Stomach (tissue), 4 donors: ENCODE measurements around the gene SPSB4.

Experiments used
- POLR2A ChIP-seq, 4 donors: fragments of 450-650 bp; IDR thresholded peaks; one replicate each; pipeline ENCODE4 v1.6.1; 2016; ENCODE audit warnings: antibody characterized with exemption in 4 of 4, control low read depth in 2 of 4, mild to moderate bottlenecking in 1 of 4, moderate library complexity in 1 of 4
- POLR2AphosphoS5 ChIP-seq, 3 donors: sonication (generic); formaldehyde crosslinking; IDR thresholded peaks; one replicate each; pipeline ENCODE4 v1.6.1; 2016; ENCODE audit warnings: antibody characterized with exemption in 3 of 3

GRCh38 chr3:141106842-141107241 is 55.7 kb downstream of the SPSB4 start:
- TF ChIP-seq POLR2A (IDR thresholded peaks at IDR 0.05) (no peak), POLR2AphosphoS5 (IDR thresholded peaks at IDR 0.05) (no peak)
